HepG2 (cell line): ENCODE results near the gene ORMDL2. TPM values are rescaled to one million over a fixed set of nuclear protein-coding genes. Genes with fewer than 3 reads are reported as not detected.

Source experiments
- ARID3A ChIP-seq: IDR thresholded peaks from 2 replicates; pipeline ENCODE4 v1.6.1; 2012; ENCODE audit warnings: low read depth, low read length, improper control_type of control experiment
- ATRX ChIP-seq: sonication (generic); formaldehyde crosslinking; IDR thresholded peaks from 2 replicates; pipeline ENCODE4 v1.4.0; 2020; ENCODE audit warnings: missing genetic modification reagents, borderline replicate concordance
- BORCS8-MEF2B ChIP-seq: sonication (generic); formaldehyde crosslinking; IDR thresholded peaks from 2 replicates; pipeline ENCODE4 v1.8.0; 2022; ENCODE audit warnings: mild to moderate bottlenecking, missing genetic modification reagents
- CREB3 ChIP-seq: sonication (generic); formaldehyde crosslinking; IDR thresholded peaks from 2 replicates; pipeline ENCODE4 v1.5.0; 2020; ENCODE audit warnings: missing genetic modification reagents
- HDAC1 ChIP-seq: sonication (generic); formaldehyde crosslinking; IDR thresholded peaks from 2 replicates; pipeline ENCODE4 v1.5.1; 2020; ENCODE audit warnings: mild to moderate bottlenecking, missing genetic modification reagents
- HOXD1 ChIP-seq: sonication (generic); formaldehyde crosslinking; IDR thresholded peaks from 2 replicates; pipeline ENCODE4 v1.5.0; 2020; ENCODE audit warnings: missing genetic modification reagents
- MLLT10 ChIP-seq: sonication (generic); formaldehyde crosslinking; IDR thresholded peaks from 2 replicates; pipeline ENCODE4 v1.4.0; 2020; ENCODE audit warnings: missing genetic modification reagents
- NCOA1 ChIP-seq: sonication (generic); formaldehyde crosslinking; IDR thresholded peaks from 2 replicates; pipeline ENCODE4 v1.9.0; 2021; ENCODE audit warnings: missing genetic modification reagents
- ONECUT2 ChIP-seq: sonication (generic); formaldehyde crosslinking; IDR thresholded peaks from 2 replicates; pipeline ENCODE4 v1.4.0; 2020; ENCODE audit warnings: missing genetic modification reagents
- REXO4 ChIP-seq: sonication (generic); formaldehyde crosslinking; IDR thresholded peaks from 2 replicates; pipeline ENCODE4 v1.8.0; 2022; ENCODE audit warnings: missing genetic modification reagents, mild to moderate bottlenecking, borderline replicate concordance
- SRSF9 ChIP-seq: fragments of 200-400 bp; formaldehyde crosslinking; IDR thresholded peaks from 2 replicates; pipeline ENCODE4 v1.6.1; 2018; ENCODE audit warnings: borderline replicate concordance, mild to moderate bottlenecking, low read depth, low read length; ENCODE audit not compliant: insufficient read depth, poor library complexity, severe bottlenecking
- TP53 ChIP-seq: sonication (generic); formaldehyde crosslinking; conservative IDR thresholded peaks from 2 replicates; pipeline ENCODE4 v1.4.0; 2020; ENCODE audit warnings: missing genetic modification reagents
- XRCC5 ChIP-seq: fragments of 200-400 bp; formaldehyde crosslinking; optimal IDR thresholded peaks from 2 replicates; pipeline ENCODE3; 2017; ENCODE audit warnings: mild to moderate bottlenecking, low read length
- ZBTB4 ChIP-seq: sonication (generic); formaldehyde crosslinking; IDR thresholded peaks from 2 replicates; pipeline ENCODE4 v1.4.0; 2020; ENCODE audit warnings: missing genetic modification reagents, mild to moderate bottlenecking, borderline replicate concordance
- ZEB1 ChIP-seq: IDR thresholded peaks from 2 replicates; pipeline ENCODE4 v1.6.1; 2012; ENCODE audit warnings: mild to moderate bottlenecking, low read depth, inconsistent platforms; ENCODE audit not compliant: insufficient replicate concordance
- ZNF275 ChIP-seq: sonication (generic); formaldehyde crosslinking; IDR thresholded peaks from 2 replicates; pipeline ENCODE4 v1.8.0; 2022; ENCODE audit warnings: missing genetic modification reagents, mild to moderate bottlenecking, inconsistent platforms, borderline replicate concordance
- ZNF563 ChIP-seq: sonication (generic); formaldehyde crosslinking; IDR thresholded peaks from 2 replicates; pipeline ENCODE4 v1.8.0; 2022; ENCODE audit warnings: mild to moderate bottlenecking, moderate library complexity, missing genetic modification reagents
- polyA plus RNA-seq, 8 experiments: library from polyadenylated mRNA; depleted of rRNA in 3 of 8; stranded (reverse) in 7 of 8; unstranded in 1 of 8; fragments of >200 nt; fragmentation: Illumina TruSeq in 4 of 8; extraction: Trizol in 4 of 8; gene quantifications; 2 replicates each; pipeline versions ENCODE4 v1.2.1 to v1.2.3, GENCODE V29; 2011 to 2016; ENCODE audit warnings: low read depth in 4 of 8, missing spikeins in 1 of 8, mixed read lengths in 1 of 8; ENCODE audit not compliant: insufficient read depth in 1 of 8
- total RNA-seq, 5 experiments: library from RNA; depleted of rRNA; stranded (reverse); fragments of >200 nt; fragmentation: Illumina TruSeq; extraction: Trizol; gene quantifications; 2 replicates each; pipeline ENCODE4 v1.2.3, GENCODE V29; 2016; ENCODE audit warnings: low read depth in 1 of 5
- TF ChIP-seq, protein P1 (sequence below): fragments of 450-650 bp; IDR thresholded peaks from 2 replicates; pipeline ENCODE4 v1.6.1; 2016
- TF ChIP-seq, protein P2 (sequence below): sonication (generic); formaldehyde crosslinking; IDR thresholded peaks from 2 replicates; pipeline ENCODE4 v1.4.0; 2020; ENCODE audit warnings: mild to moderate bottlenecking, missing genetic modification reagents

Gene ORMDL2
- total and polyA plus RNA-seq, 2 of the 13 experiments (the other 11 are each of a cell fraction or from before 2014, with no cell fraction given) = 24.0 to 28.6 TPM

- TF ChIP-seq, protein P1, sequence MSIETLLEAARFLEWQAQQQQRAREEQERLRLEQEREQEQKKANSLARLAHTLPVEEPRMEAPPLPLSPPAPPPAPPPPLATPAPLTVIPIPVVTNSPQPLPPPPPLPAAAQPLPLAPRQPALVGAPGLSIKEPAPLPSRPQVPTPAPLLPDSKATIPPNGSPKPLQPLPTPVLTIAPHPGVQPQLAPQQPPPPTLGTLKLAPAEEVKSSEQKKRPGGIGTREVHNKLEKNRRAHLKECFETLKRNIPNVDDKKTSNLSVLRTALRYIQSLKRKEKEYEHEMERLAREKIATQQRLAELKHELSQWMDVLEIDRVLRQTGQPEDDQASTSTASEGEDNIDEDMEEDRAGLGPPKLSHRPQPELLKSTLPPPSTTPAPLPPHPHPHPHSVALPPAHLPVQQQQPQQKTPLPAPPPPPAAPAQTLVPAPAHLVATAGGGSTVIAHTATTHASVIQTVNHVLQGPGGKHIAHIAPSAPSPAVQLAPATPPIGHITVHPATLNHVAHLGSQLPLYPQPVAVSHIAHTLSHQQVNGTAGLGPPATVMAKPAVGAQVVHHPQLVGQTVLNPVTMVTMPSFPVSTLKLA = no peak
- TF ChIP-seq TP53 (CRISPR knock-in tag) = no peak
- TF ChIP-seq BORCS8-MEF2B = no peak
- TF ChIP-seq NCOA1 (CRISPR knock-in tag) = no peak
- TF ChIP-seq HDAC1 (CRISPR knock-in tag) = no peak
- no peak for TF ChIP-seq ZBTB4 (CRISPR knock-in tag)
- no peak for TF ChIP-seq MLLT10 (CRISPR knock-in tag)
- TF ChIP-seq, protein P2, sequence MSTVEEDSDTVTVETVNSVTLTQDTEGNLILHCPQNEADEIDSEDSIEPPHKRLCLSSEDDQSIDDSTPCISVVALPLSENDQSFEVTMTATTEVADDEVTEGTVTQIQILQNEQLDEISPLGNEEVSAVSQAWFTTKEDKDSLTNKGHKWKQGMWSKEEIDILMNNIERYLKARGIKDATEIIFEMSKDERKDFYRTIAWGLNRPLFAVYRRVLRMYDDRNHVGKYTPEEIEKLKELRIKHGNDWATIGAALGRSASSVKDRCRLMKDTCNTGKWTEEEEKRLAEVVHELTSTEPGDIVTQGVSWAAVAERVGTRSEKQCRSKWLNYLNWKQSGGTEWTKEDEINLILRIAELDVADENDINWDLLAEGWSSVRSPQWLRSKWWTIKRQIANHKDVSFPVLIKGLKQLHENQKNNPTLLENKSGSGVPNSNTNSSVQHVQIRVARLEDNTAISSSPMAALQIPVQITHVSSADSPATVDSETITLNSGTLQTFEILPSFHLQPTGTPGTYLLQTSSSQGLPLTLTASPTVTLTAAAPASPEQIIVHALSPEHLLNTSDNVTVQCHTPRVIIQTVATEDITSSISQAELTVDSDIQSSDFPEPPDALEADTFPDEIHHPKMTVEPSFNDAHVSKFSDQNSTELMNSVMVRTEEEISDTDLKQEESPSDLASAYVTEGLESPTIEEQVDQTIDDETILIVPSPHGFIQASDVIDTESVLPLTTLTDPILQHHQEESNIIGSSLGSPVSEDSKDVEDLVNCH = no peak
- peak; percentile 67 for TF ChIP-seq ARID3A
- no peak for TF ChIP-seq ZEB1
- TF ChIP-seq SRSF9 = no peak
- no peak for TF ChIP-seq HOXD1 (CRISPR knock-in tag)
- peak; percentile 59 for TF ChIP-seq XRCC5
- no peak for TF ChIP-seq ATRX
- peak; percentile 61 for TF ChIP-seq ONECUT2 (CRISPR knock-in tag)
- TF ChIP-seq ZNF563 (CRISPR knock-in tag) = no peak
- no peak for TF ChIP-seq CREB3 (CRISPR knock-in tag)
- no peak for TF ChIP-seq REXO4
- TF ChIP-seq ZNF275 (CRISPR knock-in tag) = no peak
These were observed 4.4 kb downstream of the ORMDL2 start (continued) for GRCh38 chr12:55822228-55822627.
